HG03196 (cell line): Measurements from ENCODE around the gene VARS1.
"Not testable (repeated sequence)": the region's sequence is repeated elsewhere in the genome, so short reads cannot be mapped to it uniquely, and the experiment has no call there.

ENCODE experiments used
- ATAC-seq: cut with Tn5 transposase; IDR thresholded peaks from one replicate; pipeline ENCODE4 v1.9.1; 2021; ENCODE audit not compliant: unreplicated experiment

The VARS1 gene

DNA sequence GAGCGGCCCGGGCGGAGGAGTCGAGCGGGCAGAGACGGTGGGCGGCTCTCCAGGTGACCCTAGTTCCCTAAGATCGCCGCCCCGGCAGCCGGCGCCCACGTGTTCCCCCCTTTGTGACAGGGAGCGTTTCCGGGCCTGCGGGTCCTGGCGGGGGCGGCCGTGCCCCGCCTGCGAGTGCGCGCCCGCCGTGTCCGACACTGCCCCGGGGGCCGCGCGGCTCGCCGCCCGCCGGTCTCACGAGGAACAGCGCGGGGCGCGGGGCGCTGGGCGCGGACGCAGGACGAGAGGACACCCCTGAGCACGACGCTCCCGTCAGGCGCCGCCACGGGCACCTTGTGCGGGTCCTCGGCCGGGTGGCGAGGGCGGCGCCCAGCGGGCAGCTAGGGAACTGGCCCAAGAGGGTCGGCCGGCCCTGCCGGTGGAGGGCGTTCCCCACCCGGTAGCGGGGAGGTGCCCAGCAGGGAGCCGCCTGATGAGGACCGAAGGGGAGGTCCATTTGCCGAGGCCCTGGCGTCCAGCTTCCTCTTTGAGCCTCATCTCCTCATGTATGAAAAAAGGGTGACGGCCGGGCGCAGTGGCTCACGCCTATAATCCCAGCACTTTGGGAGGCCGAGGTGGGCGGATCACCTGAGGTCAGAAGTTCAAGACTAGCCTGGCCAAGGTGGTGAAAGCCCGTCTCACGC, at the start of gene VARS1:
TSS of gene VARS1 (minus strand) at position 137 of the 683 bp plus-strand sequence. CDS start 535 bp downstream, outside the sequence.
- peak; percentile 82 for ATAC-seq

DNA sequence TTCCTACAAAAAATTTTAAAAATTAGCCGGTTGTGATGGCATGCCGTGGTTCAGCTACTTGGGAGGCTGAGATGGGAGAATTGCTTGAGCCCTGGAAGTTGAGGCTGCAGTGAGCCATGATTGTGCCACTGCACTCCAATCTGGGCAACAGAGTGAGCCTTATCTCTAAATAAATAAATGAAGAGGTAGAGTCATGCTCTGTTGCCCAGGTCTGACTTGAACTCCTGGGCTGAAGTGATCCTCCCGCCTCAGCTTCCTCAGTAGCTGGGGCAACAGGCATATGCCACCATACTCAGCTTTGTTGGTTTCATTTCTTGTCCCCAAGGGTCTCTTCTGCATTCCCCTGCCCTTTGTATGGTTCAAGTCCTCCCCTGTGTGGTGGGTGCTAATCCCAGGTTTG, 49.0 kb upstream of the VARS1 start:
- no peak for ATAC-seq

DNA sequence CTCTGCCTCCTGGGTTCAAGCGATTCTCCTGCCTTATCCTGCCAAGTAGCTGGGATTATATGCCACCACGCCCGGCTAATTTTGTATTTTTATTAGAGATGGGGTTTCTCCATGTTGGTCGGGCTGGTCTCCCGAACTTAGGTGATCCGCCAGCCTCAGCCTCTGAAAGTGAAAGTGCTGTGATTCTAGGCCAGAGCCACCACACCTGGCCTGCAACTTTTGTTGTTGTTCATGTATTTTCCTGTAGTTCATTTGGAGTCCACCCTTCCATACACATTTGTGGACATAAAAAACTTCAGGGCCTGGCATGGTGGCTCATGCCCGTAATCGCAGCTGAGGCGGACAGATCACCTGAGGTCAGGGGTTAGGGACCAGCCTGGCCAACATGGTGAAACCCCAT, 46.5 kb upstream of the VARS1 start:
- no peak for ATAC-seq

DNA sequence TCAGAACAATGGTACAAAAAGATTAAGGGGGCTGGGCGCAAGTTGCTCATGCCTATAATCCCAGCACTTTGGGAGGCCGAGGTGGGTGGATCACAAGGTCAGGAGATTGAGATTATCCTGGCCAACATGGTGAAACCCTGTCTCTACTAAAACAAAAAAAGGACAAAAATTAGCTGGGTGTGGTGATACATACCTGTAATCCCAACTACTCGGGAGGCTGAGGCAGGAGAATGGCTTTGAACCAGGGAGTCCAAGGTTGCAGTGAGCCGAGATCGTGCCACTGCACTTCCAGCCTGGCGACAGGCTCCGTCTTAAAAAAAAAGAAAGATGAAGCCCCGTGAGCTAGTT, 44.2 kb upstream of the VARS1 start:
- ATAC-seq, result not testable (repeated sequence)

DNA sequence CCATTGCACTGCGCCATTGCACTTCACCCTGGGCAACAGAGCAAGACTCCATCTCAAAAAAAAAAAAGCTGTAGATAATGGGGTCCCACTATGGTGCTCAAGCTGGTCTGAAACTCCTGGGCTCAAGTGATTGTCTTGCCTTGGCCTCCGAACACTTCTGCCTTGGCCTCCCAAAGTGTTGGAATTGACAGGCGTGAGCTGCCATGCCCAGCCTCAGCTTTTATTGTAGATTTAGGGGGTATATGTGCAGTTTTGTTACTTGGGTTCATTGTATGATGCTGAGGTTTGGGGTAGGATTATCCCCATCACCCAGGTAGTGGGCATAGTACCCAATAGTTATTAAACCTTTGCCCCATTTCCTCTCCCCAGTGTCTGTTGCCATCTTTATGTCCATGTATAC, 43.4 kb upstream of the VARS1 start:
- ATAC-seq, result no peak

DNA sequence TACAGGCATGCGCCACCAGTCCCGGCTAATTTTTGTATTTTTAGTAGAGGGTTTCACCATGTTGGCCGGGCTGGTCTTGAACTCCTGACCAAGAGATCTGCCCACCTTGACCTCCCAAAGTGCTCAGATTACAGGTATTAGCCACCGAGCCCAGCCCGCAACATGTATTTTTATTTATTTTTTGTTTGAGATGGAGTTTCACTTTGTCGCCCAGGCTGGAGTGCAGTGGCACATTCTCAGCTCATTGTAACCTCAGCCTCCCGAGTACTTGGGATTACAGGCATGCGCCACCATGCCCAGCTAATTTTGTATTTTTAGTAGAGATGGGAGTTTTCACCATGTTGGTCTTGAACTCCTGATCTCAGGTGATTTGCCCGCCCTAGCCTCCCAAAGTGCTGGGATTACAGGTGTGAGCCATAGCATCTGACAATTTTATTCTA, 42.6 kb upstream of the VARS1 start:
- not testable (repeated sequence) for ATAC-seq

DNA sequence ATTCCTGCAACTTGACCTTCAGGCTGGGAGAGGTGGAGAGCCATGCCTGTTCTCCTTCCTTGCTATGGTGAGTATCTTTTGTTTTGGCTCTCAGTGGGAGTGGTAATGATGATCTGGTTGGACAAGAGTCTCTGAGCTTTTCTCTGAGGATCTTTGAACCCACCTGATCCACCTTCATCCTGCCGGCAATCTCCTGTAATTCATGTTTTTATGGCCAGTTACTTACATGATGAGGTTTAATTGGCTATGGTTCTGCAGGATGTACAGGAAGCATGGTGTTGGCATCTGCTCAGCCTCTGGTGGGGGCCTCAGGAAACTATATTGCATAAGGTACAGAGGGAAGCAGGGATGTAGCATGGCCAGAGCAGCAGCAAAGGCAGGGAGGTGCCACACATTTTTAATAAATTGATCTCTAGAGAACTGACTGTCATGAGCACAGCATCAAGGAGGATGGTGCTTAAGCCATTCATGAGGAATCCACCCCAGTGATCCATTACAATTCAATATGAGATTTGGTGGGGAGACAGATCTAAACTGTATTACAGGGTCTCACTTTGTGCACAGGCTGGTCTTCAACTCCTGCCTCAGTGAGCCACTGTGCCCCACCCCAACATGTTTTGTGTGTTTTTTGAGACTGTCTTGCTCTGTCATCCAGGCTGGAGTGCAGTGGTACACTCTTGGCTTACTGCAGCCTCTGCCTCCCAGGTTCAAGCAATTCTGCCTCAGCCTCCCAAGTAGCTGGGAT, 42.0 kb upstream of the VARS1 start:
- ATAC-seq, result no peak

DNA sequence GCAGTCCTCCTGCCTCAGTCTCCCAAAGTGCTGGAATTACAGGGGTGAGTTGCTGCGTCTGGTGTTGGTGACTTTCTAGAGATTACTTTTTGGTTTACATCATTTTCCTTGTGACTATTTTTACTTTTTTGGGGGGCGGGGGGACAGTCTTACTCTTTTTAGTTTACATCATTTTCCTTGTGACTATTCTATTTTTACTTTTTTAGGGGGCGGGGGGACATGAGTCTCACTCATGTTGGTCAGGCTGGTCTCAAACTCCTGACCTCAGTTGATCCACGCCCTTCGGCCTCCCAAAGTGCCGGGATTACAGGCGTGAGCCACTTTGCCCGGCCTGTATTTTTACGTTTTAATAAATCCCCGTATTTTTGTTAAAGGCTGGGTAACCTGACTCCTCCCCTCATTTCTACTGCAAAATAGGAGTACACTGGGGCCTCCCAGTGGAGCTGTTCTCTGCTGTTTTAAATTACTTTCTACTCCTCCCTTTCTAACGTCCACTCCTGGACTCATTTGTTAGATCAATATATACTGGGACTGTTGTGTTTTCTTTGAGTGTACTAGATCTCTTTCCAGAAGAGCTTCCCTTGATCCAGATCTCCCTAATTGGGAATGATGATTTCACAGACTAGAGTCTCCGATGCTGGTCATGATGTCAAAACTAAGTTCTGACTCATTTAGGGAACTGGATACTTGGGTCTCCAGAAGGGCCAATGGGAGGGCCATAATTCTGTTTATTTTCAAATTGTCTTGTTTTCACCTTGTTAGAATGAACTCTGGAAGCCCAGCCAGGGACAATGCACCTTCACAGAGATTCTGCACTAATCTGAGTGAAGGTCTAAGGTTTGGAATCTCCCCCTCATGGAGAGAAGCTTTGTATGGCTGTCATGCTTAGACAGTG, 41.2 kb upstream of the VARS1 start:
- no peak for ATAC-seq

DNA sequence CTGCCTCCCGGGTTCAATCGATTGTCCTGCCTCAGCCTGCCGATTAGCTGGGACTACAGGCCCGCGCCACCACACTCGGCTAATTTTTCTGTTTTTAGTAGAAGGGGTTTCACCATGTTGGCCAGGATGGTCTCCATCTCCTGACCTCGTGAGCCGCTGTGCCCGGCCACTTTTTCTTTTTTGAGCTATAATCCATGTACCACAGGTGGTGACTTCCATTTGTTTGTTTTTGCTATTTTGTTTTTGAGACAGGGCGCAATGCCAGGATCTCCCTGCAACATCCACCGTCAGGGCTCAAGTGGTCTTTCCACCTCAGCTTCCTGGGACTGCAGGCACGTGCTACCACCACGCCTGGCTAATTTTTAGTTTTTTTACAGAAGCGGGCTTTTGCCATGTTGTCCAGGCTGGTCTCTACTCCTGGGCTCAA, 40.5 kb upstream of the VARS1 start:
- no peak for ATAC-seq

DNA sequence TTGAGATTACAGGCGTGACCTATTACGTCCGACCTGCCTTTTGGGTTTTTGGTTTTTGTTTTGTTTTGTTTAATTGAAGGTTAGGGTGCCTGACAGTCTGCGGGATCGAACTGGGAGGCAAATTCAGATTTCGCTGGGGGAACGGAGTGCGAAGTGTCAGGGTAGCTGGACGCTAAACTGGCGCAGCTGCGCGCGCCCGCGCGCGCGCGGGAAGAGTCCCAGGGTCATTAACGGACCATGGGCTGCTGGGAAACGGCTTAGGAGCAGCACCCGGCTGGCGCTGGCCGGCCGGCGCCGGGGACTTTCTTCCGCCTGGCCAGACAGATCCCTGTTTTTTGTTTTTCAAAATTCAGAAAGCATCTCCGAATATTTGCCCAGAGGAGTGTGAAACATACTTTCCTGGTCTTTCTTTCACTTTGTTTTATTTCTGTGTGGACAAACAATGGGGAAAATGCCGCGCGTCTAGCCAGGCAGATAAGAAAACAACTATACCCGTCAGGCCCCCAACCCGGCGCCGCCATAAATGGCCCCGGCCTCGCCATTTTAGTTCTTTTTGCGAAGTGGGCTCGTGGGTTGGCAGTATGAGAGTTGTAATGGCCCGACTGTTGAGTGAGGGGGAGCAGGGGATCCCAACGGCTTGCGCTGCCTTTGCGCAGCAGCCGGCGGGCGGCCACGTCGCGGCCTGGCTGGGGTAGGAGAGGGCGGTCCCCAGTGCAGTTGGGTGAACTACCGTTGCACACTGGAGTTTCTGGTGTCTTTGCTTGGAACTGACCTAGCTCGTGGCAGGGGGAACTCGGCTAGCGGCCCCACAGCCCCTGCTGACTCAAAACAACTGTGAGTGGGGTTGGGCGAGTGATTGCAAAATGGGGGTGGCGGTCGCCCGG, 39.1 kb upstream of the VARS1 start:
- peak; percentile 40 for ATAC-seq

DNA sequence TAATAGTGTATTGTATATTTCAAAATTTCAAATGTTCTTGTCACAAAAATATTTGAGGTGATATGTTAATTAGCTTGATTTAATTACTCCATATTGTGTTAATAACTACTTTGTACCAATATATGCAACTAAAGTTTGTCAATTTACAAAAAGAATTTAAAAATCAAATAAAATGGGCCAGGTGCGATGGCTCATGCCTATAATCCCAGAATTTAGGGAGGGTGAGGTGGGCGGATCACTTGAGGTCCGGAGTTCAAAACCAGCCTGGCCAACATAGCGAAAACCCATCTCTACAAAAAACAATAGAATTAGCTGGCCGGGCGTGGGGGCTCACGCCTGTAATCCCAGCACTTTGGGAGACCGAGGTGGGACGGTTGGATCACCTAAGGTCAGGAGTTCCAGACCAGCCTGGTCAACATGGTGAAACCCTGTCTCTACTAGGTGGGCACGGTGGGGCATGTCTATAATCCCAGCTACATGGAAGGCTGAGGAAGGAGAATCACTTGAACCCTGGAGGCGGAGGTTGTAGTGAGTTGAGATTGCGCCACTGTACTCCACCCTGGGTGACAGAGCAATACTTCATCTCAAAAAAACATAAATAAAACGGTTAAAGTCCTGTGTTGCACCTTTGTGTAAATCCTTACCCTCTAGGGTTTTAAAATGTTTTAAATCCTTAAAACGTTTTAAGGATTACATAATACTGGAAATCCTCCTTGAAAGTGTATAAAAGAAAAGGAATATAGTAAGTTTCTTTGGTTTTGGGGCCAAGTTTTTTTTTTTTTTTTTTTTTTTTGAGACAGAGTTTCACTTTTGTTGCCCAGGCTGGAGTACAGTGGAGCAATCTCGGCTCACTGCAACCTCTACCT, 36.0 kb upstream of the VARS1 start:
- ATAC-seq, result no peak

DNA sequence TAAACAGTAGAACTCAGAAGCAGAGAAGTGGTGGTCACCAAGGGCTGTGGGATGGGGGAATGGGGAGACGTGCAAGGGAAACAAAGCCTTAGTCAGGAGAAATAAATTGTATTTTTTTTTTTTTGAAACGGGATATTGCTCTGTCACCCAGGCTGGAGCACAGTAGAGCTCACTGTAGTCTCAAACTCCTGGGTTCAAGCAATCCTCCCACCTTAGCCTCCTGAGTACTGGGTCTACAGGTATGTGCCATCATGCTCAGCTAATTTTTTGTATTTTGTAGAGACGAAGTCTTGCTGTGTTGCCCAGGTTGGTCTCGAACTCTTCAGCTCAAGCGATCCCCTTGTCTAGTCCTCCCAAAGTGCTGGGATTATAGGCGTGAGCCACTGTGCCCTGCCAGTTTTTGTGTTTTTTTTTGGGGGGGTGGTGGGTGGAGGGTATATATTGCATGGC, 35.4 kb upstream of the VARS1 start:
- no peak for ATAC-seq

DNA sequence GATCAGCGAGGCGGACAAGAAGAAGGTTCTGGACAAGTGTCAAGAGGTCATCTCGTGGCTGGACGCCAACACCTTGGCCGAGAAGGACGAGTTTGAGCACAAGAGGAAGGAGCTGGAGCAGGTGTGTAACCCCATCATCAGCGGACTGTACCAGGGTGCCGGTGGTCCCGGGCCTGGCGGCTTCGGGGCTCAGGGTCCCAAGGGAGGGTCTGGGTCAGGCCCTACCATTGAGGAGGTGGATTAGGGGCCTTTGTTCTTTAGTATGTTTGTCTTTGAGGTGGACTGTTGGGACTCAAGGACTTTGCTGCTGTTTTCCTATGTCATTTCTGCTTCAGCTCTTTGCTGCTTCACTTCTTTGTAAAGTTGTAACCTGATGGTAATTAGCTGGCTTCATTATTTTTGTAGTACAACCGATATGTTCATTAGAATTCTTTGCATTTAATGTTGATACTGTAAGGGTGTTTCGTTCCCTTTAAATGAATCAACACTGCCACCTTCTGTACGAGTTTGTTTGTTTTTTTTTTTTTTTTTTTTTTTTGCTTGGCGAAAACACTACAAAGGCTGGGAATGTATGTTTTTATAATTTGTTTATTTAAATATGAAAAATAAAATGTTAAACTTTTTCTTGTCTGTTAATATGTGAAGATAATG, 34.2 kb upstream of the VARS1 start:
- ATAC-seq, result no peak

DNA sequence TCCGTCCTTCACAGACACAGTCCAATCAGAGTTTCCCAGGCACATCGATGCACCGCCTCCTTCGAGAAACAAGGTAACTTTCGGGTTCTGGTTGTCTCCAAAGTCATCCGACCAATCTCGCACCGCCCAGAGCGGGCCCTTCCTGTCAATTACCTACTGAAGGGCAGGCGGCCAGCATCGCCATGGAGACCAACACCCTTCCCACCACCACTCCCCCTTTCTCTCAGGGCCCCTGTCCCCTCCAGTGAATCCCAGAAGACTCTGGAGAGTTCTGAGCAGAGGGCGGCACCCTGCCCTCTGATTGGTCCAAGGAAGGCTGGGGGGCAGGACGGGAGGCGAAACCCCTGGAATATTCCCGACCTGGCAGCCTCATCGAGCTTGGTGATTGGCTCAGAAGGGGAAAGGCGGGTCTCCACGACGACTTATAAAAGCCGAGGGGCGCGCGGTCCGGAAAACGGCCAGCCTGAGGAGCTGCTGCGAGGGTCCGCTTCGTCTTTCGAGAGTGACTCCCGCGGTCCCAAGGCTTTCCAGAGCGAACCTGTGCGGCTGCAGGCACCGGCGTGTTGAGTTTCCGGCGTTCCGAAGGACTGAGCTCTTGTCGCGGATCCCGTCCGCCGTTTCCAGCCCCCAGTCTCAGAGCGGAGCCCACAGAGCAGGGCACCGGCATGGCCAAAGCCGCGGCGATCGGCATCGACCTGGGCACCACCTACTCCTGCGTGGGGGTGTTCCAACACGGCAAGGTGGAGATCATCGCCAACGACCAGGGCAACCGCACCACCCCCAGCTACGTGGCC, 31.9 kb upstream of the VARS1 start, which contains the start of gene HSPA1B:
TSS of gene HSPA1B (plus strand) at position 453 of the 794 bp plus-strand sequence. CDS start at position 666, 213 bp downstream.
- ATAC-seq, result peak; percentile 60

DNA sequence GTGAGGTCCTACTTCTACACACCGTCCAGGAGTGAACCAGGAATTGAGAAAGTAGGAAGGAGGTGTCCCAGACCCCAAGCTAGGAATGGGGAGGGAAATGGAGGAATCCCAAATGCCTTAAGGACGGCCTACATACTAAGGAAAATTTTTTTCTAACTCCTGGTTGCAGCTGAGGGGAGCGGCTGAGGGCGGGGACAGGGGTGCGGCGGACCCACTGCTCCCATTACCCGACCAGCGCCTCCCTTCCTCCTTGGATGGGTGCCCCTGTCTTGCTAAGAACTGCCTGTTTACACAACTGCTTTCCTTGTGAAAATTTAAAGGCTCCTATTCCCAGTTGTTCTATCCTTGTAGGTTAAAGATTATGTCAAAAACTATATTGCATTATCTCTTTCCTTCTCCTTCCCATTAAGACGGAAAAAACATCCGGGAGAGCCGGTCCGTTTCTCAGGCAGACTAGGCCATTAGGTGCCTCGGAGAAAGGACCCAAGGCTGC, 31.3 kb upstream of the VARS1 start:
- ATAC-seq, result no peak

DNA sequence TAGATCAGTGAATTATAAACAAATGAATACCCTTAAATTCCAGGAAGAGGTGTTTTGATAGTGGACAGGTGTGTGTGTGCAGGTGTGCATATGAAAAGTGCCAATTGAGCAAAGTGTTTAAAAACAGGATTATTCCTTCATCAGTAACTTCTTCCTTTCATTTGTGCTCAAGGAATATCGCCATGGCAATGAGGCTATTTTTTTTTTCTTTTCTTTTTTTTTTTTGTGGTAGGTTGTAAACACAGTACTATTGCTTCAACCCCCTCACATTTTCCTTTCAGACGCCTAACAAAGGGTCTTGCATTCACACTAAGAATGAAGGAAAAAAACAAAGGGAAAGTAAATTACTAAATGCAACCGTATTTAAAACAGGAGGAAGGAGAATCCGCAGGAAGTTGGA, 30.0 kb upstream of the VARS1 start:
- ATAC-seq, result no peak

DNA sequence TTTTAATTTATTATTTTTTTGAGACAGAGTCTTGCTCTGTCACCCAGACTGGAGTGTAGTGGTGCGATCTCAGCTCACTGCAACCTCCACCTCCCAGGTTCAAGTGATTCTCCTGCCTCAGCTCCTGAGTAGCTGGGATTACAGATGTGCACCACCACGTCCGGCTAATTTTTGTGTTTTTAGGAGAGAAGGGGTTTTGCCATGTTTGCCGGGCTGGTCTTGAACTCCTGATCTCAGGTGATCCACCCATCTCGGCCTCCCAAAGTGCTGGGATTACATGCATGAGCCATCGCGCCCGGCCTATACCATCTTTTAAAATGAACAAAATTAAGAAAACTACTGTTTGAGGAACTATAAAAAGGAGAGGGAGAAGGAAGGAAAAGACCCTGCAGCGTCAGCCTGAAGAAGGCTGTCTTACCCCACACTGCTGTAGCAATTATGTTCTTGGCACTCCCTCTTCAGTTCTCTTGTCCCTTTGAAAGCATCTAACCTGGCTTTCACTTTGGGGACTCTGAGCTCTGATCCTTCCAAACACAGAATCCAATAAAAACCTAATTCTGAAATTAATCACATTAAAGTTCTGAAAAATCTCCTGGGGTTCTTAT, 28.1 kb upstream of the VARS1 start:
- not testable (repeated sequence) for ATAC-seq
